ENCODE data around the gene ADAMTS7. TPM values are rescaled to one million over a fixed set of nuclear protein-coding genes. Genes with fewer than 3 reads are reported as not detected.
"Not testable (repeated sequence)": the region's sequence is repeated elsewhere in the genome, so short reads cannot be mapped to it uniquely, and the experiment has no call there.

The ADAMTS7 gene
- total RNA-seq, 1 donor from 2014 or later, result 55.1 TPM

DNA sequence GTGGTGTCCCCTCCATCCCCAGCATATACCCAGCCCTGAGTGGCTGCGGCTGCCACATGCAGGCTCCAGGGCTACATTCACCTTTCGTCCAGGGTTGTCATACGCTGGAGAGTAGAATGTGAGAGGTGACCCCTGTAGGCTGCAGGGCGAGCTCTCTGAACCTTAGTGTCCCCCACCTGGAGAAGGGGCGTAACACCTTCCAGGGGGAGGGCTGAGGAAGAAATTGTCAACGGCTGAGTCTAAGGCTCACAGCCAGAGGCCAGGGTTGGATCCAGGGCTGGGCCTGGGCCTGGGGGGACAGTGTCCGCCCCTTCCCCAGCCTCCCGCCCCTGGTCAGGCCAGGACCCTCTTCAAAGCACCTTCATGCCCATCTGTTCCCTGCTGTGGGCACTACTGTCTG lies 53.2 kb downstream of the ADAMTS7 start:
- H3K27me3 Mint-ChIP-seq (ENCODE audit: unreplicated experiment), result peaks cover 13% of the 10 kb centered on the region
- H3K9me3 Mint-ChIP-seq (ENCODE audit: unreplicated experiment); H3K27ac Mint-ChIP-seq (ENCODE audit: unreplicated experiment); DNase-seq (ENCODE audit: low spot score); H3K4me3 Mint-ChIP-seq (ENCODE audit: unreplicated experiment); H3K4me1 Mint-ChIP-seq (ENCODE audit: unreplicated experiment); H3K36me3 Mint-ChIP-seq (ENCODE audit: low read depth, unreplicated experiment): not testable (repeated sequence)

DNA sequence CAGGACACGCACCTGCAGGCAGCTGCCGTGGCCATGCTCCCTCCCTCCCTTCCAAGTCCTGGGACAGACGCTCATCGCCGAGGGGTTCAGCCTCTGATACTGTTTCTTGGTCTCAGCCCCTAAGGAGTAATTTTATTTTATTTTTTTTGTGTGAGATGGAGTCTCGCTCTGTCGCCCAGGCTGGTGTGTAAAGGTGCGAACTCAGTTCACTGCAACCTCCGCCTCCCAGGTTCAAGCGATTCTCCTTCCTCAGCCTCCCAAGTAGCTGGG lies 53.7 kb downstream of the ADAMTS7 start:
- Mint-ChIP-seq H3K4me1 (ENCODE audit: unreplicated experiment) (peaks cover 8% of the 10 kb centered on the region), H3K27ac (ENCODE audit: unreplicated experiment) (peak overlapping the region; percentile 57), H3K36me3 (ENCODE audit: low read depth, unreplicated experiment) (peaks cover 4% of the 10 kb centered on the region), H3K27me3 (ENCODE audit: unreplicated experiment) (peaks cover 11% of the 10 kb centered on the region), H3K4me3 (ENCODE audit: unreplicated experiment) (no peak overlapping the region), H3K9me3 (ENCODE audit: unreplicated experiment) (no peaks in the 10 kb centered on the region)
- TF ChIP-seq, protein P1, sequence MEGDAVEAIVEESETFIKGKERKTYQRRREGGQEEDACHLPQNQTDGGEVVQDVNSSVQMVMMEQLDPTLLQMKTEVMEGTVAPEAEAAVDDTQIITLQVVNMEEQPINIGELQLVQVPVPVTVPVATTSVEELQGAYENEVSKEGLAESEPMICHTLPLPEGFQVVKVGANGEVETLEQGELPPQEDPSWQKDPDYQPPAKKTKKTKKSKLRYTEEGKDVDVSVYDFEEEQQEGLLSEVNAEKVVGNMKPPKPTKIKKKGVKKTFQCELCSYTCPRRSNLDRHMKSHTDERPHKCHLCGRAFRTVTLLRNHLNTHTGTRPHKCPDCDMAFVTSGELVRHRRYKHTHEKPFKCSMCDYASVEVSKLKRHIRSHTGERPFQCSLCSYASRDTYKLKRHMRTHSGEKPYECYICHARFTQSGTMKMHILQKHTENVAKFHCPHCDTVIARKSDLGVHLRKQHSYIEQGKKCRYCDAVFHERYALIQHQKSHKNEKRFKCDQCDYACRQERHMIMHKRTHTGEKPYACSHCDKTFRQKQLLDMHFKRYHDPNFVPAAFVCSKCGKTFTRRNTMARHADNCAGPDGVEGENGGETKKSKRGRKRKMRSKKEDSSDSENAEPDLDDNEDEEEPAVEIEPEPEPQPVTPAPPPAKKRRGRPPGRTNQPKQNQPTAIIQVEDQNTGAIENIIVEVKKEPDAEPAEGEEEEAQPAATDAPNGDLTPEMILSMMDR (IDR thresholded peaks at IDR 0.05; ENCODE audit: unreplicated experiment), result no peak
- no peak for DNase-seq (ENCODE audit: low spot score)

DNA sequence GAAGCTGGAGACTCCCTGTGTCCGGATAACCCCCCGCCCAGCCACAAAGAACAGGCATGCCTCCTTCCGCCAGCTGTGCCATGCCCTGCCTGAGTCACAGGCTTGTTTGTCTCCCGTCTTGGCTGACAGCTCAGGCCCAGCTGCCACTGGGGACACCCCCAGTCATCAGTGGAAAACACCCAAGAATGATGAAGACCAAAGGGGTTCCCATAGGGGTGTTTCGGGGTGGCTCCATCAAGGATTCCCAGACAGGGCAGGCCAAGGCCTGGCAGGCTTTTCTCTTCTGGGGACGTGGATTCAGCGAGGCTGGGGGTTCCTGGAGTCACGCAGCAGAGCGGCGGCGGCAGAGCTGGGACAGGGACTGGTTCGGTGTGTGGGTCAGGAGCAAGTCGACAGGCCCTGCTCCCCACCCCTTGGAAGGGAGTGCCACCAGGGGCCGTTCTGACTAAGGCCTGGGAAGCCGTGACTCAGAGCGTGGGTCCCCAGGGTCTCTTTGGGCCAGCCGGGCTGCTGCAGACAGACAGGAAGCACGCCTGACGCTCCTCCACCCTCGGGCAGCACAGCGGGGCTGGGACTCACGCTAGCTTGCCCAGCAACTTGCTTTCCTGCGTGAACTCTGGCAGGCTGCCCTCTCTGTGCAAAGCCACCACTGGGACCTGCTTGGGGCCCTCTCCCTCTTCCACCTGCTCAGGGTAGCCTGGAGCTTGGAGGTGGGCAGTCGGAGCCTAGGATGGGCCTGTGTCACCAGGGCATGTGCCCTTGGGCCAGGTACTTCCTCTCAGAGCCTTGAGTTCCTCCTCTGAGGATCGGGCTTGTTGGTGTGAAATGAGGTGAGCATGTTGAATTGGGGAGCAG lies 54.3 kb downstream of the ADAMTS7 start:
- H3K27me3 Mint-ChIP-seq (ENCODE audit: unreplicated experiment); H3K9me3 Mint-ChIP-seq (ENCODE audit: unreplicated experiment); H3K4me1 Mint-ChIP-seq (ENCODE audit: unreplicated experiment); H3K4me3 Mint-ChIP-seq (ENCODE audit: unreplicated experiment); DNase-seq (ENCODE audit: low spot score); H3K36me3 Mint-ChIP-seq (ENCODE audit: low read depth, unreplicated experiment): not testable (repeated sequence)
- H3K27ac Mint-ChIP-seq (ENCODE audit: unreplicated experiment), result peak overlapping the region; percentile 57

DNA sequence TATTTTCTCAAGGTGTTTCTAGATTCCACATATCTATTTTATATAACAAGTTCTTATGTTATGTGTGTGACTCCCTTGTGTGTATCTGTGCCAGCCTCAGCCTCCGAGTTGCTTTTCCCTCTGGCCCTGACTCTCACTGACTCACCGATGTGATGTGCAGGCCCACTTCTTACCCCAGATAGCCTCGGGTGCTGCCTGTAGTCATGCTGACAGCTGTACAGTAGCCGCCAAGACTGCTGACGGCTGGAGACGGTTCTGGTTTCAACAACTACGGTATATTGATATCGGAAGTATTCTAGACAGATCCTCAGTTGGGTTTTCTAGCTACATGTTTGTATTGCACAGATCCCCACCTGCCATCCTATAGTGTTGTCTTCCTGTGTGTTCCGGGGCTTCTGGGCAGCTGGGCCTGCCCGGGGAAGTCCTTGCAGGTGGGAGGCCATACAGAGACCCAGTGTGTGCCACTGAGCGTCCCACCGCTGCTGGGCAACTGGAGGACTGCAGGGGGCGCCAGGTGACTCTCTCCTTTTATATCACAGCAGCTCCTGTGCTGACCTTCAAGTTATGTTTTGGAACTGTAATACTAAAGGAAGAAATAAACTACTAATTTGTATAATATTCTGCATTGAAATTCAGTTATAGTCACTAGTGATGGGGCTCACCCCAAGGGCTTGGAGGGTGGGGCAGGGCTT lies 55.2 kb downstream of the ADAMTS7 start:
- not testable (repeated sequence) for H3K9me3 Mint-ChIP-seq (ENCODE audit: unreplicated experiment); H3K27me3 Mint-ChIP-seq (ENCODE audit: unreplicated experiment); H3K4me3 Mint-ChIP-seq (ENCODE audit: unreplicated experiment); H3K36me3 Mint-ChIP-seq (ENCODE audit: low read depth, unreplicated experiment); H3K27ac Mint-ChIP-seq (ENCODE audit: unreplicated experiment); H3K4me1 Mint-ChIP-seq (ENCODE audit: unreplicated experiment)
- DNase-seq (ENCODE audit: low spot score), result peak; percentile 66
- TF ChIP-seq, protein P1 (IDR thresholded peaks at IDR 0.05; ENCODE audit: unreplicated experiment), result peak; percentile 27

DNA sequence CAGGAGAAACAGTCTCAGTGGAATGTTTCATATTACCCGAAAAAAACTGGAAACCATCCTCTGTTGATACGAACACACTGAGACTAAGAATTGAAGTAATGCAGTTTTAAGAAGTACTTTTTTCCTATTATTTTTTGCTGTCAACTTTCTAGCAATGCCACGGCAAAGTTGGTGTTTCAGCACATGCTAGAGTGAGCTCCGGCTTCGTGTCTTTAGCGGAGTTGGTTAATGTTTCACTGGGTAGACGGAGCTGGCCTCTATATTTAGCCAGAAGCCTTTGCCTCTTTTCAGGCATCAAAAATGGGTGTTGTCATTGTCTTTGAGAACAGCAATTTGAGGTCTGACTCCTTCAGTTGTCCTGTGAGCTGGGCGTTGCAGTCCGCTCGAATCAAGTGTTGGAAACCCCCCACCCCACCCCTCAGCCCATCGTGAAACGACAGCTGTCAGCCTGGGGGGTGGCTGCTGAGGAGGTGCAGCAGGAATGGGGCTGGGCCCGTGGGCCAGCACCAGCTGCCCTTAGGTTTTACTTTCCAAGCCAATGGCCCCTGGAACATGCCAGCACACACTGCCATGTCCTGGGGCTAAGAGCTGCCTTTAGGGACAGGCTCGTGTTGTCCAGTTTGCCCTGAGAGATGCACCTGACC lies 56.5 kb downstream of the ADAMTS7 start:
- H3K4me1 Mint-ChIP-seq (ENCODE audit: unreplicated experiment); H3K27ac Mint-ChIP-seq (ENCODE audit: unreplicated experiment); H3K4me3 Mint-ChIP-seq (ENCODE audit: unreplicated experiment); H3K36me3 Mint-ChIP-seq (ENCODE audit: low read depth, unreplicated experiment); DNase-seq (ENCODE audit: low spot score); H3K9me3 Mint-ChIP-seq (ENCODE audit: unreplicated experiment): not testable (repeated sequence)
- peaks cover 11% of the 10 kb centered on the region for H3K27me3 Mint-ChIP-seq (ENCODE audit: unreplicated experiment)

DNA sequence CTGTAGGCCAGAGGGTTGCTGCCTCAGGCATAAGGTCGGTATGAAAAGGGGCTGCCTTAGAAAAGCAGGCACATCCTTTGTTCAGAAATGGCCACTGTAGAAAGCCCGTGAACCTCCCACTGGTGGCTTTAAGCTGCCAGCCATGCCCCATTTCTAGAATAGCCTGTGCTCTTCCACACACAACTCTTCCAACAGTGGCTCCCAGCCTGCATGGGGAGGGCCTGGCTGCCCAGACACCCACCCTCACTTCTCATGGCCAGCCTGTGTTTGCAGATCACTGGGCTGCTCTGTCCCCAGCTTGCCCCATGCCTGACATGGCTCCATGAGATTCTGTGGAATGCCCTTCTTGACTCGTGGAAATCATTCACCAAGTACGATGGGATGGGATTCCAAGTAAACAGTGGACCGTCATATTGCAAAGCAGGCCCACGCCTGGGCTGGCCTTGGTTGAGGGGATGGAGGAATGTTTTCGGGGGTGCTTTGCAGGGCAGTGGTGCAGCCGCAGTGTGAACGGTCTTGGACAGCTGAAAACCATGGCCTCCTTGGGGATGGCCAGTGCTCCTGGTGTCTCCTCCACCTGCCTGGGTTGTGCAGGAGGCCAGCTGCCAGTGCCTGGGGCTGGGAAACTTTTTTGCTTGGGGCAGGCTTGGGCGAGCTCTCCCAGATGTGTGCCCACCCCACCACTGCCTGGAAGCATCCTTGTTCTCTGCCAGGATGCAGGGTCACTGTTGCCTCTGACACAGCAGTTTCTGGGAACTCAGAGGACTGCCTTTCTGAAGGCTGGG lies 57.3 kb downstream of the ADAMTS7 start:
- not testable (repeated sequence) for H3K9me3 Mint-ChIP-seq (ENCODE audit: unreplicated experiment); H3K4me1 Mint-ChIP-seq (ENCODE audit: unreplicated experiment); DNase-seq (ENCODE audit: low spot score); H3K27me3 Mint-ChIP-seq (ENCODE audit: unreplicated experiment); H3K4me3 Mint-ChIP-seq (ENCODE audit: unreplicated experiment); H3K27ac Mint-ChIP-seq (ENCODE audit: unreplicated experiment); H3K36me3 Mint-ChIP-seq (ENCODE audit: low read depth, unreplicated experiment)

DNA sequence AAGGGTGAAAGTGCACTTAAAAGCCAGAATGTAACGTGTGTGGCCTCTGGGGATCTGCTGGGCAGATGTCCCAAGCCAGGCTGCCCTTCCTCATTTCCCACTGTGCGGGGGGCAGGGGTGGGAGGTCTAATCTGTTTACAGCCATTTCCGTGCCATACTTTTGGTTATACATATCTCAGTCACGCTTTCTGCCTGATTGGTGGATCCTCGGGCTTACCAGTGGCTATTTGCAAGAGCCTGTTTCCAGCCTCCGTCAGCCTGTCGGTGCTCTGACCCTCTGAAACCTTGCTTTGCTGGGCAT lies 58.0 kb downstream of the ADAMTS7 start:
- not testable (repeated sequence) for H3K36me3 Mint-ChIP-seq (ENCODE audit: low read depth, unreplicated experiment); H3K9me3 Mint-ChIP-seq (ENCODE audit: unreplicated experiment); H3K4me3 Mint-ChIP-seq (ENCODE audit: unreplicated experiment); H3K27me3 Mint-ChIP-seq (ENCODE audit: unreplicated experiment); DNase-seq (ENCODE audit: low spot score); H3K4me1 Mint-ChIP-seq (ENCODE audit: unreplicated experiment); H3K27ac Mint-ChIP-seq (ENCODE audit: unreplicated experiment)
